Heart left ventricle (tissue), 13 donors: ENCODE data around the gene EML1.

Source experiments
- POLR2A ChIP-seq, 2 donors: fragments of 450-650 bp; IDR thresholded peaks; one replicate each; pipeline ENCODE4 v1.6.1; 2017; ENCODE audit warnings: antibody characterized with exemption in 2 of 2, mild to moderate bottlenecking in 2 of 2, moderate library complexity in 2 of 2
- TF ChIP-seq, protein P1 (sequence below), 12 donors: fragments of 200-600 bp; sonication (generic) in 4 of 12; IDR thresholded peaks; one replicate each; pipeline versions ENCODE4 v1.5.0 to v1.8.0; 2018 to 2022; ENCODE audit warnings: antibody characterized with exemption in 12 of 12, mild to moderate bottlenecking in 5 of 12
- donor health status: ischemic (EF 13 %, LVEDD 7.1; RV severe dilation, severe dysfunction).
- donor health status: DM: no; HTN: yes; CAD: no.
- donor health status: DM: no; HTN: no; CAD: no.
- donor health status: ischemic (EF 25% LVEDD 6.9; RV normal size, moderate dysfunction).
- donor health status: ischemic (EF 25% LVEDD 5.7; RV mildly dilated, moderate dysfunction).
- donor health status: ischemic (EF 35%, LVEDD 5.7; RV mildly dilated, moderate dysfunction).
- donor health status: nonischemic (EF 11% LVEDD 7.7; RV severe dilation, severe dysfunction).
- donor health status: DM: yes; HTN: yes; CAD: no.
- donor health status: PGD.
- donor health status: ischemic (EF 29% LVEDD 5.4; RV normal size, mild dysfunction).
- donor health status: nonischemic (EF 23%, LVEDD 6.1; RV moderate dilation, normal function).

GRCh38 chr14:99907761-99908652 is 114.8 kb downstream of the EML1 start:
- TF ChIP-seq, protein P1, sequence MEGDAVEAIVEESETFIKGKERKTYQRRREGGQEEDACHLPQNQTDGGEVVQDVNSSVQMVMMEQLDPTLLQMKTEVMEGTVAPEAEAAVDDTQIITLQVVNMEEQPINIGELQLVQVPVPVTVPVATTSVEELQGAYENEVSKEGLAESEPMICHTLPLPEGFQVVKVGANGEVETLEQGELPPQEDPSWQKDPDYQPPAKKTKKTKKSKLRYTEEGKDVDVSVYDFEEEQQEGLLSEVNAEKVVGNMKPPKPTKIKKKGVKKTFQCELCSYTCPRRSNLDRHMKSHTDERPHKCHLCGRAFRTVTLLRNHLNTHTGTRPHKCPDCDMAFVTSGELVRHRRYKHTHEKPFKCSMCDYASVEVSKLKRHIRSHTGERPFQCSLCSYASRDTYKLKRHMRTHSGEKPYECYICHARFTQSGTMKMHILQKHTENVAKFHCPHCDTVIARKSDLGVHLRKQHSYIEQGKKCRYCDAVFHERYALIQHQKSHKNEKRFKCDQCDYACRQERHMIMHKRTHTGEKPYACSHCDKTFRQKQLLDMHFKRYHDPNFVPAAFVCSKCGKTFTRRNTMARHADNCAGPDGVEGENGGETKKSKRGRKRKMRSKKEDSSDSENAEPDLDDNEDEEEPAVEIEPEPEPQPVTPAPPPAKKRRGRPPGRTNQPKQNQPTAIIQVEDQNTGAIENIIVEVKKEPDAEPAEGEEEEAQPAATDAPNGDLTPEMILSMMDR (IDR thresholded peaks at IDR 0.05), result no peak
- no peak for TF ChIP-seq POLR2A (IDR thresholded peaks at IDR 0.05)
